Prostate gland (tissue), 2 donors: Measurements from ENCODE around the gene ASCL1. TPM values are rescaled to one million over a fixed set of nuclear protein-coding genes. Genes with fewer than 3 reads are reported as not detected.

Experiments
- DNase-seq: peaks from one replicate; pipeline ENCODE4 v3.0.0-alpha.2; 2019; ENCODE audit warnings: low spot score
- H3K27ac ChIP-seq, 2 donors: fragments of 200-600 bp; sonication (generic); 2 replicates each; pipeline ENCODE4 v1.5.1; 2017 to 2019
- H3K27me3 ChIP-seq: fragments of 200-600 bp; sonication (generic); replicated peaks from 2 replicates; pipeline ENCODE4 v1.5.1; 2019; ENCODE audit not compliant: insufficient read depth
- H3K36me3 ChIP-seq, 2 donors: fragments of 200-600 bp; sonication (generic); 1 replicate in 1 of 2; 2 replicates in 1 of 2; pipeline versions ENCODE4 v1.5.1 to v1.8.1; 2017 to 2019
- H3K4me1 ChIP-seq: fragments of 200-600 bp; sonication (generic); replicated peaks from 2 replicates; pipeline ENCODE4 v1.5.1; 2019
- H3K4me3 ChIP-seq, 2 donors: fragments of 200-600 bp; sonication (generic); 2 replicates each; pipeline ENCODE4 v1.5.1; 2017 to 2019
- H3K9me3 ChIP-seq: fragments of 200-600 bp; sonication (generic); 2 replicates; pipeline ENCODE4 v1.5.1; 2017
- CTCF ChIP-seq, 4 experiments: fragments of 200-600 bp in 2 of 4; fragments of 450-650 bp in 2 of 4; sonication (generic) in 2 of 4; IDR thresholded peaks; 1 replicate in 3 of 4; 2 replicates in 1 of 4; pipeline ENCODE4 v1.5.1; 2016 to 2019; ENCODE audit warnings: antibody characterized with exemption in 4 of 4, mild to moderate bottlenecking in 2 of 4, moderate library complexity in 2 of 4
- POLR2A ChIP-seq: fragments of 450-650 bp; IDR thresholded peaks from one replicate; pipeline ENCODE4 v1.6.1; 2016; ENCODE audit warnings: antibody characterized with exemption, mild to moderate bottlenecking
- POLR2AphosphoS5 ChIP-seq: sonication (generic); formaldehyde crosslinking; IDR thresholded peaks from one replicate; pipeline ENCODE4 v1.6.1; 2017; ENCODE audit warnings: antibody characterized with exemption
- WGBS: methylation state at CpG from one replicate; pipeline ENCODE4 v1.1.5; 2018; 5-methylcytosine and 5-hydroxymethylcytosine counted together
- intact Hi-C: fragments of 100-400 bp; cut with DNase I; formaldehyde crosslinking; loops from one replicate; pipeline ENCODE4 v1.14.2; 2022
- total RNA-seq, 2 donors: library from RNA; depleted of rRNA; stranded (reverse); fragments of >200 nt; gene quantifications; one replicate each; pipeline ENCODE4 v1.1.0, GENCODE V29; 2016

Gene ASCL1
- total RNA-seq, 2 donors from 2014 or later = 0.34 to 0.50 TPM

- Histone ChIP-seq H3K27ac (no peak overlapping the region), H3K9me3 (no peaks in the 10 kb centered on the region), H3K27me3 (peaks cover 49% of the 10 kb centered on the region), H3K4me1 (peaks cover 5% of the 10 kb centered on the region), H3K4me3 (no peak overlapping the region), H3K36me3 (no peaks in the 10 kb centered on the region)
- TF ChIP-seq CTCF (IDR thresholded peaks at IDR 0.05) (no peak), POLR2A (no peak), POLR2AphosphoS5 (no peak)
- DNase-seq = no peak
- 7% methylated on average over 8 of the region's 8 CpGs for WGBS
- intact Hi-C loops = no loop called here
Observed at GRCh38 chr12:102961466-102961855, 4.0 kb downstream of the ASCL1 start.

- WGBS = 5% methylated on average over 11 of the region's 11 CpGs
- Histone ChIP-seq H3K4me1 (peaks cover 5% of the 10 kb centered on the region), H3K27me3 (peaks cover 55% of the 10 kb centered on the region), H3K36me3 (no peaks in the 10 kb centered on the region), H3K4me3 (no peak overlapping the region), H3K9me3 (no peaks in the 10 kb centered on the region), H3K27ac (no peak overlapping the region)
- intact Hi-C loops = no loop called here
- no peak for DNase-seq
- TF ChIP-seq CTCF (IDR thresholded peaks at IDR 0.05) = no peak
Observed at GRCh38 chr12:102962532-102962931, 5.1 kb downstream of the ASCL1 start.

GRCh38 chr12:102962986-102963385 lies 5.5 kb downstream of the ASCL1 start:
- DNase-seq = no peak
- intact Hi-C loops = no loop called here
- TF ChIP-seq POLR2A (no peak), POLR2AphosphoS5 (no peak), CTCF (IDR thresholded peaks at IDR 0.05) (no peak)
- Histone ChIP-seq H3K9me3 (no peaks in the 10 kb centered on the region), H3K4me3 (no peak overlapping the region), H3K4me1 (peaks cover 5% of the 10 kb centered on the region), H3K36me3 (no peaks in the 10 kb centered on the region), H3K27ac (no peak overlapping the region), H3K27me3 (peaks cover 55% of the 10 kb centered on the region)
- 4% methylated on average over 3 of the region's 3 CpGs for WGBS

- intact Hi-C loops = no loop called here
- H3K27me3 ChIP-seq = peaks cover 55% of the 10 kb centered on the region
- TF ChIP-seq POLR2AphosphoS5 (no peak), POLR2A (no peak), CTCF (IDR thresholded peaks at IDR 0.05) (no peak)
Observed at GRCh38 chr12:102963796-102964195, 6.3 kb downstream of the ASCL1 start.

GRCh38 chr12:102964872-102965271 lies 7.4 kb downstream of the ASCL1 start:
- 1% methylated on average over 21 of the region's 21 CpGs for WGBS
- Histone ChIP-seq H3K36me3 (no peaks in the 10 kb centered on the region), H3K4me1 (no peaks in the 10 kb centered on the region), H3K4me3 (no peak overlapping the region), H3K27ac (no peak overlapping the region), H3K9me3 (no peaks in the 10 kb centered on the region), H3K27me3 (peaks cover 45% of the 10 kb centered on the region)
- intact Hi-C loops = no loop called here
- no peak for TF ChIP-seq POLR2AphosphoS5
- TF ChIP-seq POLR2A = no peak
- no peak for TF ChIP-seq CTCF (IDR thresholded peaks at IDR 0.05)
- no peak for DNase-seq

More at GRCh38 chr12:102963796-102964195, 6.3 kb downstream of the ASCL1 start:
- Histone ChIP-seq H3K4me3 (no peak overlapping the region), H3K27ac (no peak overlapping the region), H3K9me3 (no peaks in the 10 kb centered on the region), H3K4me1 (no peaks in the 10 kb centered on the region), H3K36me3 (no peaks in the 10 kb centered on the region)
- 57% methylated on average over 4 of the region's 4 CpGs for WGBS
- DNase-seq = no peak
